ENCODE data around the gene LCN6.

GRCh38 chr9:136700304-136700703 is 48.0 kb downstream of the LCN6 start:
- TF ChIP-seq CTCF (conservative IDR thresholded peaks at IDR 0.05; ENCODE audit: low read depth, low read length) (no peak), POLR2A (IDR thresholded peaks at IDR 0.05; ENCODE audit: low read depth, low read length) (no peak), MXI1 (IDR thresholded peaks at IDR 0.05; ENCODE audit: borderline replicate concordance, low read depth, low read length) (no peak), BHLHE40 (IDR thresholded peaks at IDR 0.05; ENCODE audit: low read depth, low read length) (no peak), CEBPB (IDR thresholded peaks at IDR 0.05; ENCODE audit: low read depth, low read length) (no peak), USF2 (IDR thresholded peaks at IDR 0.05; ENCODE audit: low read depth, low read length) (no peak), RAD21 (IDR thresholded peaks at IDR 0.05; ENCODE audit: low read length) (no peak), CHD1 (IDR thresholded peaks at IDR 0.05; ENCODE audit: low read depth, low read length) (no peak), RFX5 (IDR thresholded peaks at IDR 0.05; ENCODE audit: low read depth, low read length) (no peak), SMC3 (IDR thresholded peaks at IDR 0.05; ENCODE audit: low read depth, low read length) (no peak), RCOR1 (IDR thresholded peaks at IDR 0.05; ENCODE audit: insufficient replicate concordance, low read length) (no peak), MAZ (IDR thresholded peaks at IDR 0.05; ENCODE audit: borderline replicate concordance, low read depth, low read length) (no peak), MAFK (IDR thresholded peaks at IDR 0.05; ENCODE audit: low read depth, low read length) (no peak), ELK1 (IDR thresholded peaks at IDR 0.05; ENCODE audit: borderline replicate concordance, low read depth, low read length) (no peak)

Data from IMR-90 (cell line).